ENCODE measurements around the gene KCND2.

The KCND2 gene

DNA sequence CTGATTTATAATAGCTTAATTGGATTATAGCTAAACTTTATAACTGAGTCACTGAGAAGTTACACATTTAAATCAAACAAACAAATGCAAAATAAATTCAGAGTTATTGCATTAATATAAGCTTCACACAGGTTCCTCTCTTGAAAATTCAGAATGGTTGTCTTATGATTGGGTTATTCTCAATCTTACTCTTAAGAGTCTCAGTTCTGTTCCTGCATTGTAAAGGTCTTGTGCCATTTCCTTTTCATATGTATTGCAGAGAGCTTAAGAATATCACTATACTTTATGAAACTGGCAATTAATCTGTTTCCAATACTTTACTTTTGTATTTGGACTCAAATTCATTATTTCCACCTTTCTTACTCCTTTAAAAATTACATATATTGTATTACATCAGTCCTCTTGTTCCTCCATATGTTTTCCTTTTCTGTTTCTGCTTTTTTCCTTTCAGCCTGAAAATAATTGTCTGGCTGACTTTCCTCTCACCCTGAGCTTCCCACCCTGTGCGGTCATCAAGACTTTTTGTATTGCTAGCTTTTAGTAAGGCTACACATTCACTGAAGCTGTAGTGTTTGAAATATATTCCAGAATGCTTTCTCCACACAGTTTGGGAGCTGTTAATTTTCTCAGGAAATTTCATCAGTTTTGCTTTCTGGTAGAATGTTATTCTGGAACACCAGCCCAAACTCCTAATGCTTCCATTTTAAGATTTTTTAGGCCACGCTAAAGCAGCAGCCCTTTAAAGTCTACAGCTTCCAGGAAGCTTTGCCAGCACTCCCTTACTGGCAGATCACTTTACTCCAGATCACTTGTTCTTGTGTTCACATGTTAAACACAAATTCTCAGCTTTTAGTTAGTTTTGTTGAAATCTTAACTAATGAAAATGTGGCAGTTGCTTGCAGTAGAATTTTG, 139.4 kb downstream of the KCND2 start:
- no peak for DNase-seq

DNA sequence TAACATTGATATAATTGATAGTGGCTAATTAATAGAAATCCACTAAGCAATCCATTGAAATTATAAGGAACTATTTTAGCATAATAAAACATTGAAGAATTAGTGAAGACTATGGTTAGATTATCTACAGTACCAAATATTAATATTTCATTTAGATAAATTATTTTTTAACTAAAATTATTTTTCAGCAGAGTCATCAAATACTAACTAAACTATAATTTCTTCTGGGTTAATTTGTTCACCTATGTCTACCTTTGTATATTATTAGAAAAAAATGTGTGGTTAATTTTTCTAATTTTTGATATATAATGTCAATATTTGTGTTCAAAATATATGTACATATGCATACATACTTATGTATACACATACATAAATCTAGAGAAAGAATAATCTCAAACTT, 140.2 kb downstream of the KCND2 start:
- DNase-seq: no peak

DNA sequence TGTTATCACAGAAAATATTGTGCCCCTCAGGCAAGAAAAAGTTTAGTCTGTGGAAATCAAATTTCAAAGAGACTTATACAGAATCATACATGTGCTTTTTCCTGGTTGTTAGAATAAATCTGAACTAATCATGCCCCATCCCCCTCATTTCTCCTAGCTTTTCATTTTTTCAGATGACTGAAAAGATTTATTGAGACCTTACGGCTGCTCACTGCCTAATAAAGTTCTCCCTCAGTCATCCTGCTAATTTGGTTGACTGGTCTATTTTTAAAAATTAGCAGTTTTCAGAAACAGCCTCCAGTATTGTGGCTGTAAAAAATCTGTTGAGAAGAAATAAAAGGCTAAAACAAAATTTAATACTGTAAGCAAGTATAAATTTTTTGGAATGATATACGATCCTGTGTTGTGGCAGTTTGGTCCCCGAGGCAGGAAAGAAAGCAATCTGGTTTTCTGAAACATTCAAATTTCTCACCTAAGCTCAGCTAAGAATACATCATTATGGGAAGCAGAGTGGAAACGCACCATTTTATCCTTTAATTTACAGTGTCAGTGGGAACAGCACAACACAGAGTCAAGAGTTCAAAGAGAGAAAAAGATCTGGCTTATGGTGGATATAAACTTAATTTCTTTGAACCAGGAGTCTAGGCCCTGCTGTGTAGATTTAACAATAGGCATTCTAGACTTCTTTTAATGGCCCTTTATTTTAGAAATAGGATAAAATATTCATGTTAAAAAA, 144.4 kb downstream of the KCND2 start:
- no peak for DNase-seq

DNA sequence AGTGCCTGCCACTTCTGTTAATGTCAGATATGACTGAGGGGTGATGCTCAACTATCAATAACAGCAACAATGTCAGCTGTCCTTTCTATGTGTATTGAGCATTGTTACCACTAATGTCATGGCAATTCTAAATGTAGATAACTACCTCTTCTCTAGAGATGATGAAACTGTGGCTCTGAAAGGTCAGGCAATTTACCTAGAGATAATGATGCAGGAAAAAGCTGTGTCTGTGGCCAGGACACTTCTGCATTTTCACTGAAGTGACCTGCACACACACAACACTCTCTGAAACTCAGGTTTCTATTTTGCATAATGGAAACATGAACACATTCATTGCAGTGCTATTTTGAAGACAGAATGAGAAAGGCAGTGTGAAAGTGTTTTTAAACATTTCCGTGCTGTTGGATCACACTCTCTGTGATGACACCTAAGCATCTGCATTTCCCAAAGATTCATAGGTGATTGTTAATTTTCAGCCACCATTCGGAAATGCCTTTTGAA, 148.2 kb downstream of the KCND2 start:
- DNase-seq: no peak

DNA sequence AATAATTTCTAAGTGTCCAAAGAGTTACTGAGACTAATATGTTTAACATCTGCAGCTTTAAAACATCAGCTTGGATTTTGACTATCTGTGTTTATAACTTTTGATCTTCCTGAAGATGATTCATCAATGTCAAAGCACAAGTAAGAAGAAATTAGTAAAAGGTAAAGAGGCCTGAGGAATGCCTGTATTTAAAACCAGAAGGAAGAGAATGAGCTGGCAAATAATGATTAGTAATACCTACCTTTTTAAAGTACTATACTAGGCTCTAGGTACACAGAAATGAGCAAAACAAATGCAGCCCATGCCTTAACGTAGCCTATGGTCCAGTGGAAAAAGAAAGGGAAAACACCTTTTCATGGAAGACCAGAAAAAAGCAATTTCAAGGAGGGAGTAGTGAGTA, 158.0 kb downstream of the KCND2 start:
- DNase-seq: no peak

DNA sequence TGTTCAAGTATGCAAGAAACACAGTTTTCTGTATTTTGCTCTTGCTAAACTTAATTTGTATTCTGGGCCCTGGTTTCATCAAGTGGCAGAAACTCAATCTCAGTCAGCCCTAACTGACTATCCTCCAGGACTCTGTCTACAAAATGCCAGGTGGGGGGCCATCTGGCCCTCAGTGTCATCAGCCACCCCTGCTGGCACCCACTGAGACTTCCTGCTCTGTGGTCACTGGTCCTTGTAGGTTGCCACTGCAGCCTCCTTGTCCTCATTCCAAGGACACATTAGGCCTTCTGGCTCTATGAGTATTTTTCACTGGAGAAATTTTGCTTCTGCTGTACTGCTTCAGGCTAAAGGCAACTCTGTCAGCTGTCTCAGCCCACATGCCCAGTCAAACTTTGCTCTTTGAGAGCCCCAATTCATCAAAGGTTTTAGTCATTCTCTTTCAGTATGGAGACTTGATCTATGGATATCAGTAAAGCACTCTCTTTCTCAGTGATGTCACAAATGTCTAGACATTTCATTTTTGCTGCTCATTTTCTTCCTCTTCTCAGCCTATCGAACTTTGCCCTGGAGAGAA, 163.6 kb downstream of the KCND2 start:
- no peak for DNase-seq

DNA sequence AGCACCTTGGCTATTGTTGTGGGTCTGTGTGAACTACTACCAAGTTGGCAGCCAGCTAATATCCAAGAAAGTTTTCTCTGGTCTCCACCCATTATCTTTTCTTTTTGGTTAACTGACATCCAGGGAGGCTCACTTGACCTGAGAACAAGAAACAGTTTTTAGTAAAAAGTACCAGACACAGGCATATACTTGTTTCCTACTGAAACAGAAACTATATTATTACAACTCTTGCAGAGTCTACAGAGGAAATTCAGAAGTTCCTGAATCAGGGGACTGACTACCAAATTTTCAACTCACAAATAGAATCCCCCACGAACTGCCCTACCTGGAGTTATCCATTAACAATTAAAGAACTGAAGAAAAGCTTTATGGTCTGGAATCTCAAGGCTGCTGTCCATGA, 168.9 kb downstream of the KCND2 start:
- no peak for DNase-seq

DNA sequence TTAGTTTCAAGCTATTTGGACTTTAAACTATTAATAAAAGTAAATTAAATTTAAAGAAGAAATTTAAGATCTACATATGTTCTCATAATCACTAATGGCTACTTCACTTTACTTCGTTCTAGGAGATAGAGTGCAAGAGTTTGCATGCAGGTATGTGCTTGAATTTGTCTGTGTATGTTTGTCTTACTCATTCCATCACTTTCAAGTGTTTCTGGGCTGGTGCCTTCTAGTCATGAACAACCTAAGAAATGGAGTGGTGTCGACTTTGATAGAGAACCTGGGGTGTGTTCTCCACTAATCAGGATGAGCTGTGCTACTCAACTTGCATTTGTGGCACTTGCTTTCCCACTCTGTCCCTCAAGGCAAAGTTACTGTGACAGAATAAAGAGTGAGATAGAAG, 169.9 kb downstream of the KCND2 start:
- no peak for DNase-seq

DNA sequence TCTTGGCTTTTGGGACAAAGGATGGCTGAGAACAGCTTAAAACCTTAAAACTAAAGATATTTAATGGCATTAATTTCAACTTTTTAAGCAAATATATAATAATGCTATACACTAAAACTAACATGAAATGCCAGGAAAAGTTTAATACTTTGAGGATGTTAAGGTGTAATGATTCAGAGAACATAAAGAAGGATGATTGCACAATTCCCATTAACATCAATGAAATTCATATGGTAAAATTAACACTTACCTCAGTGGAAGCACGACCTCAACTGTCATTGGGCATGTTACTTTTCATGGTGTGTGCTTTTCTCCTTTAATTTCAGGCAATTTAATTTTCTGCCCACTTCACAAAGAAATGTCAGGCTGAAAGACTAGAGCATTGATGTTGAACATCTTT, 171.7 kb downstream of the KCND2 start:
- DNase-seq: no peak

DNA sequence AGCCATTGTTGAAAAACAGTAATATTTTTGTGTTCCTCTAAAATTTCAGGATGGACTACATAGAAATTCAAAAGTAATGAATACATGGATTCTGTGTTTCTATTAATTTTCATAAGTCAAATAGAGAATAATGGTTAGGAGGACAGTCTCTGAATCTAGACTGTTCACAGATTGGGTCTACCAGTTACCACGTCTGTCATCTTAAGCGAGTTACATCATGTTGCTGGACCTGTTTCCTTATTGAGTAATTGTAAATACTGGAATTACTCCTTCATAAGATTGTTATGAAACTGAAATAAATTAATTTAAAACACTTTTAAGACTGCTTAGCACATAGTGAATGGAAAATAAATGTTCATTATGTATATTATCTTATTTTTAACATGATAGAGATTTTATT, 172.3 kb downstream of the KCND2 start:
- no peak for DNase-seq

DNA sequence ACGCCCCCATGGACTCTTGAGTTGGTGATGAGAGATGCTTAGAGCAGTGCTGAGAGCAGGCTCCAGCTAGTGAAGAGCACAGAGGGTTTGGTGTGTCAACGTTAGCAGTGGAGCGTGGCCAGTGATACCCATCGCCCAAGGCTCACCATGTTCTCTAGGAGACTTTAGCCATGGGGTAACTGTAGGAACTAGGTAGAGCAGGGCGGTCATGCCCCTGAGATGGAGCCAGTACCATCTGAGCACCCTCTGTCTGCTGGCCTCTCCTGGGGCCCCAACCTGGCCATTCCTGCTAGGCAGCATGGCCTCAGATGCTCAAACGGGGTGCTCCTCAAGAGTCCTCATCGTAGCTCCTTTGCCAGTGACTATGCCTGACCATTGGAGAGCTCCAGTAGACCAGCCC, 179.7 kb downstream of the KCND2 start:
- DNase-seq: no peak

DNA sequence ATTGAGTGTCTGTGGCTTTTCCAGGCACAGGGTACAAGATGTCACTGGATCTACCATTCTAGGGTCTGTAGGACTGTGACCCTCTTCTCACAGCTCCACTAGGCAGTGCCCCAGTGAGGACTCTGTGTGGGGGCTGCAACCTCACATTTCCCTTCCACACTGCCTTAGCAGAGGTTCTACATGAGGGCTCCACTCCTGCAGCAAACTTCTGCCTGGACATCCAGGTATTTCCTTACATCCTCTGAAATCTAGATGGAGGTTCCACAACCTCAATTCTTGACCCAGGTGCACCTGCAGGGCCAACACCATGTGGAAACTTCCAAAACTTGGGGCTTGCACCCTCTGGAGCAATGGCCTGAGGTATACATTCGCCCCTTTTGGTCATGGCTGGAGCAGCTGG, 183.7 kb downstream of the KCND2 start:
- DNase-seq: no peak

DNA sequence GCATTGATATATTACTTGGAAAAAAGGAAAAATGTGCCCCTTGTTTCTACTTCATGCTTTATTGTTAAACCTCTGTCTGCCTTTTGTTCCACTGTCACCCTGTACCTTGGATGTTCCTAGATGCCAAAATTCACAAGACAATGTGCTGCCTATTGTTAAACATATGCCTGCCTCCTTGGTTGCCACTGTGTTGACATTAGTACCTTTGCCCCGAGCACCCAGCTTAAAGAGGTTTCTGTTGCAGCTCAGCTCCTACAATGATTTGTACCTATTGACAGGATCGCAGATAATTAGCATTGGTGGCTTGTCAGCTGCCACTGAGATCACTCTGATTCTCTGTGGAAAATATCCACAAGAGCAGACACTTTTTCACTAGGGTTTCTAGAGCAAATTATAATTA, 188.0 kb downstream of the KCND2 start:
- no peak for DNase-seq

DNA sequence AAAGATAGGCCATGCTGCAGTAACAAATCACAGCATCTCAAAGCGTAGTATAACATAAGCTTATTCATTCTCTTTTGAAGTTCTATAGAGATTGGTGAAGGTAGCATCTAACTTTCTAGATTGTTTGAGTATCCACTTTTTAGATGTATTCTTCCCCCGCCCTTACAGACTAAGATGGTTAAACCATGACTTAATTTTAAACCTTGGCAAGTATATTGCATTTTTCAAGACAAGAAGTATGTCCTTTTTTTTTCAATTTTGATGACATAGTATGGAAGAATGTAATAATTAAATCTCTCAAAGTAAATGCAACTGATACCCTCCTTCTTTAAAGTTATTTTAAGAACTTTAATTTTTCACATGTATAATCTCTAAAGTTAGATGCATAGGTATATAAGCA, 190.0 kb downstream of the KCND2 start:
- DNase-seq: no peak

DNA sequence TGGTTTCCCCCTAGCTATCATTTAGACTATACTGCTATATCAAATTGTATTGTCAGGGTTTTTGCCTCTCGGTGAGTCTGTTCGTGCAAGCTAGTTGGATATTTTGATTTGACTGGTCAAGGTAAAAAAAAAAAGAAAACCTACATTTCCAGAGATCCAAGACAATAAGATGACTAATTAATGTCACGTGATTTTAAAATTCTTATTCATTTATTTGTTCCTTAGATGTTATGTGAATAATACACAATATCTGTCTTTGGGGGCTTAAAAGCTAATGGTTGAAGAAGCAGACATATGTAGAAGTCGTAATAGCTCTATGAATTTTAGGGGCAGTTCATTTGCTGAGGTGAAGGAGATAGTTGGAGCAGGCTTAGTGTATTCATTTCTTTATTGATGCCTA, 191.1 kb downstream of the KCND2 start:
- no peak for DNase-seq

DNA sequence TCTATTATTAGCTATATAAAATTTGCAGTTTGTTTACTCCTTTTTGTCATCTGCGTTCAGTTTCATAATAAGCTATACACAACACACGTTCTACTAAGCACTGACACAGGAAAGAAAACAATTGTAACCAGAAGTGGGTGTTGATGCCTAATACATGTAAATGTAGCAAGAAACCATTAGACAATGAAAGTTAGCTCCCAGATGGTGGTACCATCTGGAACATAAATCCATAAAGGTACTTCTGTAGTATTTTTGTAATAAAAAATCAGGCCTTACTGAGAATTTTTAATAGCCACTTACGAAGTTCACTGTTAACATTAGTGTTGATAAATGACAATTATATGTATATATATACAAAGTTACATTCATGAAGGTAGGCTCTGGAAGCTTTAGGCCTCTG, 194.7 kb downstream of the KCND2 start:
- no peak for DNase-seq

DNA sequence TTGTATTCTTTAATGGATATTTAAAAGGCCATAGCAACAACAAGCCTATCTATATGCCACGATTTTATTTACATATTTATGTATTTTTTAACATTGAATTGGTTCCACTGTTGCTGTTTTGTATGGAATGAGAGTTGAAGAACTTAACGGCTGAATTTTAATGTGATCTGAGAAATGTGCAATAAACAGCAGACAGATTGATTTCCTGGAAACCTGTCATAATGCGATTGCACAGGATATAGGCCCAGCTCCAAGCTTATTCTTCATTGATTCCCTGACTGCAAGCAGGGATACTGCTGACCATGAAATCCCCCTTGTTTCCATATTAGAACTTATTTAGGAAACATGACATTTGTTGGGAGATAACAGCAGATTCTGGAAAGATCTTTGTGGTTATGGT, 195.6 kb downstream of the KCND2 start:
- no peak for DNase-seq

DNA sequence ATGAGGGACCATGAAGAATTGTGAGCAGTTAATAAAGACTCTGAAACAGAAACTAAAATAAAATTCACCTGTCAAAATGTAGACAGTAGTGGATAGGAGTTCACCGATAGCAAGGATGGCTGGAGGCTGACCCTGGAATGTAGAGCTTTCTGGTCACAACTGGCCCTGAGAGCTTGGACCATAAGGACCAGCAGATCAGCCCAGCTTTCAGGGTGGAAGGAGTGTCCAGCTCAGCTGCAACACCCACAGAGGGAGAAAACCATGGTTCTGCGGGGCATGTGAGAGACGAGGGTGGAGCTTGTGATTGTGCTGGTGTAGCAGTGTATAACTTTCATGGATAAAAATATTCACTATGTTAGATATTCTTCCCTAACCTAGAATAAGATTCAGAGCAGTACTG, 199.9 kb downstream of the KCND2 start:
- no peak for DNase-seq

DNA sequence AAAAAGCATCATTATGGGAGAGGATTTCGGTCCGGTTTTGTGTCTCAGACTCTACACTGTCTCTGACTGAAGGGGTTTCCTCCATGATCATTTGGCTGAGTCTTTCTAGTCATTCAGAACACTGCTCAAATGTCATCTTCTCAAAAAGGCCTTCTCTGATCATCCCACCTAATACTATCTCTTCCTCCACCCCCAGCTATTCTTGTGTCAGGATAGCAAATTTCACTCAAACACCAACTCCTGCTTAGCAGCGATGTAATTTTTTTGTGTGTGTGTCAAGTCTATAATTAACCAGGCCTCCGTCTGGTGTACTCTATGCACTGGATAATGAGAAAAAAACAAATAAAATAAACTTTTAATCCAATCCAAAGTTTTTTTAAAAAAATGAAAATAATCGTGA, 200.4 kb downstream of the KCND2 start:
- no peak for DNase-seq

DNA sequence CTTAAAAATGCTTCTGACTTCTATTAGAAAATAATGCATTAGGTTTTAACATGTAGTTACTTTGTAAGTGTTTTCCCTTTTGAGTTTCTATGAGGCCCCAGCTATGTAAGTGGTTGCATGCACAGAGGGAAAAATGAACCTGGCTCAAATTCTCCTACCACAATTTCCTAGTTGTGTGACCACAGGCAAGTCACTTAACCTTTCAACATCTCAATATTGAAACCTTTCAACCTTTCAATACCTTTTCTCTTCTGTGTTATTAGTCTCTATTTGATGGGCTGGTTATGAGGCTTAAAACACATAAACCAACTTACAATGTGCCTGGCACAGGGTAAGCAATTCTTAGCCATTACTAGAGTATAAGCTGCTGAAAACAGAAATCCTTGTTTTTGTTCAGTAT, 203.0 kb downstream of the KCND2 start:
- no peak for DNase-seq

DNA sequence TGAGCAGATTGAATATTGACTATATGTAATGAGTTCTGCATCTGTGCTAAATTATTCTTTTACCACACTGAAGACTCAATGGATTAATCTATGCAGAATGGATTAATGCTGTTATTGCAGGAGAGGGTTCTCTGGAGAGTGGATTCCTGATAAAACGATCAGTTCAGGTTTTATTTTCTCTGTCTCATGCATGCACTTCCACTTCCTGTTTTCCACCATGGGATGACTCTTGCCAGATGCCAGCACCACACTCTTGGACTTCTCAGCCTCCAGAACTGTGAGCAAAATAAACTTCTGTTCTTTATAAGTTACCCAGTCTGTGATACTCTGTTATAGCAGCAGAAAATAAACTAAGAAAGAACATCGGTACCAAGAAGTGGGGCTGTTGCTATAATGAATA, 207.5 kb downstream of the KCND2 start:
- no peak for DNase-seq

DNA sequence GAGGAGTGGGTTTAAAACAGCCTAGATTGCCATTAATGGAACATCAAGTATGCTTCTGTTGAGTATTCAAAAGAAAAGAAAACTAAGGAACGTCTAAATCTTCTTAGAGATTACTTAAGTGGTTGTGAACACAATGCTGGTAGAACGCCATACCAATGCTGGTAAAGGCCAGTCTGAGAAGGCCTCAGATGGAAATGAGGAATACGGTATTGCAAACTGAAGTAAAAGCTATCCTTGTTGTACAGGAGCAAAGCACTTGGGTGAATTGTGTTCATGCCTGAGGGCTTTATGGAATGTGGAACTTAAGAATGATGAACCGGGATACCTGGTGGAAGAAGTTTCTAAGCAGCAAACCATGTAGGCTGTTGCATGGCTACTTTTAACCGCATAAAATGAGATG, 208.0 kb downstream of the KCND2 start:
- no peak for DNase-seq

DNA sequence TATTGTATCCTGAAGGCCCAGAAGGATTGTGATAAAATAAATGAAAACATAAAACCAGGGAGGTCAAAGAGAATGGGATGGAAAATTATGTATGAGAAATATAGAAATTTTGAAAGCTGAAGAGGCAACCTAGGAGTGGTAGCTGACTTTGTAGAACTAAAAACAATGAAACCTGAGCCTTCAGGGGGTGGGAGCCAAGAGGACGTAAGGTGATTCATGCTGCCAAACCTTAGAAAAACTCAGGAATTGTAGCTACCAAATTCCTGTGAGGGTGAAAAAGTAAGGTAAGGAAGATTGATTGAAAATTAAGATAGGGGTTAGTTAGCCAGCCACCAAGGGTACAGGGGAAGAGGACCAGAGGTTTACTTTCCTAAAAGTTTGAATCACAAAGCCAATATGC, 213.2 kb downstream of the KCND2 start:
- no peak for DNase-seq

DNA sequence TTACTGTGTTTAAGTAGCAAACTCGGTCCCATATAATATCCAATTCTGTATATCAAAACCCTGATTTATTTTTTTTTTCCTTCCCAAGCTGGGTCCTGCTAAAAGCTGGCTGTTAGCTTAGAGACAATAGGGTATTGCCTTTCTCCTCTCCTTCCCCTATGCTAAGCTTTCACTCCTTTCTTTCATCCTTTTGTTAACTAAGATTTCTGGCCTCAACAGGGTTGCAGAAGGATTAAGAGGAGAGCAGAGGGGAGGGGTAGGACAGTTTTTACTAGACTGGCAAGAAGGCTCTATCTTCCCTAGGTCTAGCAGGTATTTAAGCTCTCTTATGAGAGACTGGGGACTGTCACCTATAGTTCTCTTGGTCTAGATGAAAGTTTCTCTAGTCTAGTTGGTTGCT, 229.2 kb downstream of the KCND2 start:
- no peak for DNase-seq

Data from activated naive CD4-positive, alpha-beta T cell (primary cell).